ENCODE results near the gene NCOR2.

The NCOR2 gene

DNA sequence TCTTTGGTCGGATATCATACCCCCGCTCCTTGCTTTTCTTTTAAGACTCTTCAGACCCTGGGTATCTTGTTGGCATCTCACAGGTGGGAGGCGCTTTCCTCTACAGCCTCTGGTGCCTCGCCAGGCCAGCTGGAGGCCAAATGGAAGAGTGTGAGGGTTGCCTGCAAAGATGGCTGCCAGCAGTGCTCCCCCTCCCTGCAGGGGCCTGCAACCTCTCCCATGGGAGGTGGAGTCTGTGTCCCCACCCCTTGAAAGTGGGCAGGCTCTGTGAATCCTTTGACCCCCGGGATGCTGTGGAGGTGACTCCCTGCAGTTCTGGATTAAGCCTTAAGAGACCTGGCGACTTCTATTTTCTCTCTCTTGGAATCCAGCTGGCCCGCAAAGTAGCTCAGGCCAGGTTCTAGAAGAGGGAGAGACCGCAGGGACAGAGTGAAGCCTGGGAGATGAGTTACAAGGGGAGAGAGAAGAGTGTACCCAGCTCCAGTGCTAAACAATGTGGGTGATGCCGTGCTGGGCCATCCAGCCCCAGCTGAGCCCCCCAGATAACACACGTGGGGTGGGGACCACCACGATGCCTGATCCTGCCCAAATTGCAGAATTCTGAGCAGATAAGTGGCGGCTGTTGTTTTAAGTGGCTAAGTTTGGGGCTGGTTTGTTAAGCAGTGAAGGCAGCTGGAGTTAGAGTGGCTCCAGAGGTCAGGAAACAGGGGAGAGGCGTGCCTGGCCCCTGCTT lies 37.9 kb upstream of the NCOR2 start:
- DNase-seq (ENCODE audit: low spot score): no peak
- TF ChIP-seq, protein P1, sequence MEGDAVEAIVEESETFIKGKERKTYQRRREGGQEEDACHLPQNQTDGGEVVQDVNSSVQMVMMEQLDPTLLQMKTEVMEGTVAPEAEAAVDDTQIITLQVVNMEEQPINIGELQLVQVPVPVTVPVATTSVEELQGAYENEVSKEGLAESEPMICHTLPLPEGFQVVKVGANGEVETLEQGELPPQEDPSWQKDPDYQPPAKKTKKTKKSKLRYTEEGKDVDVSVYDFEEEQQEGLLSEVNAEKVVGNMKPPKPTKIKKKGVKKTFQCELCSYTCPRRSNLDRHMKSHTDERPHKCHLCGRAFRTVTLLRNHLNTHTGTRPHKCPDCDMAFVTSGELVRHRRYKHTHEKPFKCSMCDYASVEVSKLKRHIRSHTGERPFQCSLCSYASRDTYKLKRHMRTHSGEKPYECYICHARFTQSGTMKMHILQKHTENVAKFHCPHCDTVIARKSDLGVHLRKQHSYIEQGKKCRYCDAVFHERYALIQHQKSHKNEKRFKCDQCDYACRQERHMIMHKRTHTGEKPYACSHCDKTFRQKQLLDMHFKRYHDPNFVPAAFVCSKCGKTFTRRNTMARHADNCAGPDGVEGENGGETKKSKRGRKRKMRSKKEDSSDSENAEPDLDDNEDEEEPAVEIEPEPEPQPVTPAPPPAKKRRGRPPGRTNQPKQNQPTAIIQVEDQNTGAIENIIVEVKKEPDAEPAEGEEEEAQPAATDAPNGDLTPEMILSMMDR (IDR thresholded peaks at IDR 0.05; ENCODE audit: extremely low read depth, missing control alignments): no peak

DNA sequence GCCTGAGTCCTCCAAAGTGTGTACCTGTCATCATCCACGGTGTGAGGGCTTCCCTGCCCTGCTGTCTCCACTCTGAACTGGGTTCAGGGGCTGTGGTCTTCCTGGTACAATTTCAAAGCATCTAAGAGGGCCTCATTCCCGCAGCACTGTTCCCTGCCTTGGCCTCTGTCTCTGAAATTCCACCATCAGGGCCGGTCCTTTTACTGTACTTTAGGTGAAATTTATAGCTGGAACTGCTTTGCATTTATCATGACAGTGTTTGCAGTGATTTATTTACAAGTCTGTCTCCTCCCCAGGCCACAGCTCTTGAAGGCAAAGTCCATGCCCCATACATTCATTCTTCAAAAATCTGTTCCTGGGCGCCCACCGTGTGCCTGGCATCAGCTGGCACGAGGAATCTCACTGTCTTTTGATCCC lies 36.9 kb upstream of the NCOR2 start:
- TF ChIP-seq, protein P1 (IDR thresholded peaks at IDR 0.05; ENCODE audit: extremely low read depth, missing control alignments): no peak
- DNase-seq (ENCODE audit: low spot score): no peak

DNA sequence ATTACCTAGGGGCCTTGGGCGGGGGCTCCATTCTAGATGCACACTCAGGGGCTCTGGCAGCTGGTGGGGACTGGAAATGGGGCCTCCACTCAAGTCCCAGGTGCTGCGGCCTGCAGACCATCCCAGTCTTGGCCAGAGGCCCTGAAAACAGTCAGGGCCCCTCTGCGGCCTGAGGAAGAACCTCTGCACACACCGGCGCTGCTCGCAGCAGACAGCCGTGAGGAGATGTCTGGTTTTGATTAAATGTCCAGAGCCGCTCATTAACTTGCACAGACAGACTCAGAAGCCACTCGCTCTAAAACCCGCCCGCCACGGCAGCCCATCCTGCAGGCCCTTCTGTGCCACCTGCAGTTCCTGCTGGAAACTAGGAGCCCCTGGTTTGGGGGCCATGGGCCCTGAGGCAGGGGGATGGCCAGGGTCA lies 36.4 kb upstream of the NCOR2 start:
- TF ChIP-seq, protein P1 (IDR thresholded peaks at IDR 0.05; ENCODE audit: extremely low read depth, missing control alignments): no peak
- DNase-seq (ENCODE audit: low spot score): no peak

DNA sequence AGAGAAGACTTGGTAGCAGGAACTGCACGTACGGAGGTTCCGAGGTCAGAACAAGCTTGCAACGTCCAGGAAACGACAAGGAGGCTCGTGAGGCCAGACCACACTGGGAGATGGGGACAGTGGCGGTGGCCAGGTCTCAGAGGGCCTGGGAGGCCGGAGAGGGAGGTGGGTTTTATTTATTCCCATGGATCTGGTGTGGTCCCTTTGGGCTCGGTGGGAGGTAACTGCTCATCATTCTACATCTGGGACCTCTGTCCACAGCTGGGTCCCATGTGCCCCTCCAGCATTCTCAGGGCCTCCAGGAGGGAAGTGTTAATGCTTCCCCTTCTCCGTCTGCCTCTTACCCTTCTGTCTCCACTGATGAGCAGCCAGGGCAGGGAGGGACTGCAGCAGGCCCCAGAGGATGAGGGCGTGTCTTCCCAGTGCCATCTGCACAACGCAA lies 35.7 kb upstream of the NCOR2 start:
- DNase-seq (ENCODE audit: low spot score): no peak
- TF ChIP-seq, protein P1 (IDR thresholded peaks at IDR 0.05; ENCODE audit: extremely low read depth, missing control alignments): no peak

DNA sequence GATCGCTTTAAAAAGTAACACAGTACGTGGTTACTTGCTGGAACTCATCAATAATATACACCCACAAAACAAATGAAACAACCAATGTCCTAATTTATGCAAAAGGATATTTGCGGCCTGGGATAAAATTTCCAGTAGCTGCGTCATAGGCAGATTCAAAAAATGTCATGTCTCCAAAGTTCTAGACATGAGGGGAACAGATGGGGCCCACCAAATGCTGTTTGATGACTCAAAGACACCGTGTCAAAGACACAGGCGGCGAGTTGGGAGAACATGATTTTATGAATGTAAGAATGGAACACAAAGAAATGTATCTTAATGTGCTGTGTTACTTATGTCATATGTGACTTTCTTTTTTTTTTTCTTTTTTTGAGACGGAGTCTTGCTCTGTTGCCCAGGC lies 34.3 kb upstream of the NCOR2 start:
- no peak for DNase-seq (ENCODE audit: low spot score)
- TF ChIP-seq, protein P1 (IDR thresholded peaks at IDR 0.05; ENCODE audit: extremely low read depth, missing control alignments): no peak

DNA sequence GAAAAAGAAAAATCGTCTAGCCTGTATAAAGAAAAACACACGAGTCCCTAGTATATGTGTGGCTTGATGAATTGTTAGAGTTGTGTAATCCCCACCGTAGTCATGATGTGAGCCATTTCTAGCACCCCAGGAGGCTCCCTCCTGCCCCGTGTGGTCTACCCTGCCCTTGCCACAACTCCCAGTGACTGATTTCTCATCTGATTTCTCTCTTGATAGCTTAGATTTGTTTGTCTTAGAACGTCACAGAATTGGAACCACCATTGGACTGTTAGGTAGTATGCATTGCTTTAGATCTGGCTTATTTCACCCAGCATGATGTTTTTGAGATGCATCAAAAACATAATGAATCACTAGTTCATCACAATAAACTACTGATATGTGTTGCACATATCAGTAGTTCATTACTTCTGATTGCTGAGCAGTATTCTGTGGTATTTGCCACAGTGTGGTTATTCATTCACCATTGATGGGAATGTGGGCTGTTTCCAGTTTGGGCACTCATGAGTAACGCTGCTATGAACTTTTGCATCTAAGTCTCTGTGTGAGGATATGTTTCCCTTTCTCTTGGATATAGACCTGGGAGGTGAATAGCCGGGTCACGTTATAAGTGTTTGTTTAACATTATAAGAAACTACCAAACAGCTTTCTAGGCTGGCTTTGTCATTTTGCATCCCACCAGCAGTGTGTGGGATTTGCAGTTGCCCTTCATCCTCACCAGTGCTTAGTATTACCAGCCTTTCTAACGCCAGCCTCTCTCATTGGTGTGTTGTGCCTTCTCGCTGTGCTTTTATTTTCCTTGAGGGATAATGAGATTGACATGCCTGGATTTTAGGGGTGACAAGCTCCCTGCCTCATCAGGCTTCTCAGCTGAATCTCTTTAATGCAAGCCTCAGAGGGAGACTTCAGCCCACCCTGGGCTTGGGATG lies 31.9 kb upstream of the NCOR2 start:
- DNase-seq (ENCODE audit: low spot score): no peak
- TF ChIP-seq, protein P1 (IDR thresholded peaks at IDR 0.05; ENCODE audit: extremely low read depth, missing control alignments): no peak

DNA sequence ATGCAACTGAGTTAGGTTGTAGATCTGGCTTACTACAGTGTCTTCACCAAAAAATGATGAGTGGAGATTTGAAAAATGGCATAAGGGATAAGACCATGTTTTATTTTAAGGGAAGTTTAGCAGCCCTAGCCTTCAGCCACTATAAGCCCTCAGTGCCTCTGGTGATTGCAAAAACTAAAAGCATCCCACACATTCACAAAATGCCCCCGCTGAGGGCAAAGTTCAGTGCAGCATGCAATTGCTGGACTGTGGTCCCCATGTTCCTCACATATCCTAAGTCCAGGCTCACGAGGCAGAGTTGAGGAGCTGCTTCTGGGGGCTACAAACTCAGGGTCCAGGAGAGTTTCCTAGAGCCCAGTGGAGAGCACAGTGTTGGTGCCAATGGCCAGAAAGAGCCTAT lies 29.6 kb upstream of the NCOR2 start:
- TF ChIP-seq, protein P1 (IDR thresholded peaks at IDR 0.05; ENCODE audit: extremely low read depth, missing control alignments): no peak
- DNase-seq (ENCODE audit: low spot score): no peak
